Kidney (tissue), 14 donors: ENCODE data around the gene PCSK2. TPM values are rescaled to one million over a fixed set of nuclear protein-coding genes. Genes with fewer than 3 reads are reported as not detected.

Source experiments
- DNase-seq, 5 donors: peaks; one replicate each; pipeline ENCODE4 v3.0.0-alpha.2; 2013 to 2020
- FAIRE-seq: peaks from 2 replicates; lab custom pipeline; 2012; peaks lifted over from hg19 to GRCh38; lab: Jason Lieb, UNC
- H3K27ac ChIP-seq, 2 donors: one replicate each; pipeline ENCODE4 v1.7.0; 2013; ENCODE audit warnings: low read depth in 2 of 2, low read length in 2 of 2, inconsistent platforms in 1 of 2
- H3K27me3 ChIP-seq: one replicate; pipeline ENCODE4 v1.7.1; 2013; ENCODE audit warnings: low read length, inconsistent platforms; ENCODE audit not compliant: control insufficient read depth, insufficient read depth
- H3K36me3 ChIP-seq, 3 donors: one replicate each; pipeline versions ENCODE4 v1.7.0 to v1.7.1; 2013; ENCODE audit warnings: low read length in 3 of 3, control low read depth in 1 of 3, inconsistent platforms in 1 of 3; ENCODE audit not compliant: insufficient read depth in 3 of 3, control insufficient read depth in 2 of 3
- H3K4me1 ChIP-seq, 3 donors: one replicate each; pipeline versions ENCODE4 v1.7.0 to v1.7.1; 2013; ENCODE audit warnings: low read length in 3 of 3, inconsistent platforms in 1 of 3, low read depth in 1 of 3; ENCODE audit not compliant: control insufficient read depth in 2 of 3, insufficient read depth in 2 of 3
- H3K4me3 ChIP-seq, 3 donors: one replicate each; pipeline versions ENCODE4 v1.7.0 to v1.8.1; 2013; ENCODE audit warnings: low read length in 3 of 3, control low read depth in 1 of 3, inconsistent platforms in 1 of 3
- H3K9ac ChIP-seq, 3 donors: one replicate each; pipeline versions ENCODE4 v1.7.0 to v1.7.1; 2013; ENCODE audit warnings: low read length in 3 of 3, control low read depth in 1 of 3, inconsistent platforms in 1 of 3
- H3K9me3 ChIP-seq, 3 donors: one replicate each; pipeline versions ENCODE4 v1.7.0 to v1.7.1; 2013; ENCODE audit warnings: low read length in 3 of 3, control low read depth in 1 of 3, inconsistent platforms in 1 of 3; ENCODE audit not compliant: control insufficient read depth in 2 of 3, insufficient read depth in 1 of 3
- intact Hi-C: fragments of 100-400 bp; cut with DNase I; formaldehyde crosslinking; loops from one replicate; pipeline ENCODE4 v1.11.1; 2022
- polyA plus RNA-seq: library from polyadenylated mRNA; stranded (reverse); fragments of 350-450 nt; fragmentation: Illumina TruSeq; extraction: RNeasy Lipid Tissue Mini Kit (QIAGEN cat#74804); gene quantifications from one replicate; pipeline ENCODE4 v1.2.3, GENCODE V29; 2014; ENCODE audit warnings: low read depth, low replicate concordance; ENCODE audit not compliant: insufficient read depth
- total RNA-seq: library from RNA; stranded (reverse); fragmentation: NEBNext Ultra II Directional; extraction: Animal tissue kit (Norgen Biotek cat#: 25700); gene quantifications from one replicate; pipeline ENCODE4 v1.2.1, GENCODE V29; 2021
- TF ChIP-seq, protein P1 (sequence below): IDR thresholded peaks from 3 replicates; pipeline ENCODE4 v1.5.1; 2012; ENCODE audit warnings: mild to moderate bottlenecking, moderate library complexity, borderline replicate concordance; ENCODE audit not compliant: insufficient read depth; ENCODE audit errors: extremely low read depth
- donor health status: control.
- donor health status: control.
- donor health status: control.
- donor health status: control.
- donor health status: control.
- donor health status: DM: yes; HTN: yes; CAD: no.
- donor health status: Normal renal cell carcinoma (clear cell type).

The PCSK2 gene
- total and polyA plus RNA-seq, 2 donors from 2014 or later, result 0.22 to 0.54 TPM

GRCh38 chr20:17529586-17529985, 302.7 kb downstream of the PCSK2 start:
- no peaks in the 10 kb centered on the region for H3K9me3 ChIP-seq
- peaks cover 0 to 4% (median 0%) of the 10 kb centered on the region in 3 donors for H3K4me1 ChIP-seq
- TF ChIP-seq, protein P1, sequence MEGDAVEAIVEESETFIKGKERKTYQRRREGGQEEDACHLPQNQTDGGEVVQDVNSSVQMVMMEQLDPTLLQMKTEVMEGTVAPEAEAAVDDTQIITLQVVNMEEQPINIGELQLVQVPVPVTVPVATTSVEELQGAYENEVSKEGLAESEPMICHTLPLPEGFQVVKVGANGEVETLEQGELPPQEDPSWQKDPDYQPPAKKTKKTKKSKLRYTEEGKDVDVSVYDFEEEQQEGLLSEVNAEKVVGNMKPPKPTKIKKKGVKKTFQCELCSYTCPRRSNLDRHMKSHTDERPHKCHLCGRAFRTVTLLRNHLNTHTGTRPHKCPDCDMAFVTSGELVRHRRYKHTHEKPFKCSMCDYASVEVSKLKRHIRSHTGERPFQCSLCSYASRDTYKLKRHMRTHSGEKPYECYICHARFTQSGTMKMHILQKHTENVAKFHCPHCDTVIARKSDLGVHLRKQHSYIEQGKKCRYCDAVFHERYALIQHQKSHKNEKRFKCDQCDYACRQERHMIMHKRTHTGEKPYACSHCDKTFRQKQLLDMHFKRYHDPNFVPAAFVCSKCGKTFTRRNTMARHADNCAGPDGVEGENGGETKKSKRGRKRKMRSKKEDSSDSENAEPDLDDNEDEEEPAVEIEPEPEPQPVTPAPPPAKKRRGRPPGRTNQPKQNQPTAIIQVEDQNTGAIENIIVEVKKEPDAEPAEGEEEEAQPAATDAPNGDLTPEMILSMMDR, result no peak
- H3K27me3 ChIP-seq, result no peaks in the 10 kb centered on the region
- DNase-seq (no peak), FAIRE-seq (no peak)
- no peaks in the 10 kb centered on the region for H3K36me3 ChIP-seq
- no peak overlapping the region for H3K27ac ChIP-seq
- H3K4me3 ChIP-seq, result no peak overlapping the region
- intact Hi-C loops, result no loop called here
- H3K9ac ChIP-seq, result no peak overlapping the region

- Histone ChIP-seq H3K9me3 (no peaks in the 10 kb centered on the region), H3K4me1 (peaks cover 0 to 4% (median 0%) of the 10 kb centered on the region in 3 donors), H3K4me3 (no peak overlapping the region), H3K36me3 (no peaks in the 10 kb centered on the region), H3K27ac (no peak overlapping the region), H3K27me3 (no peaks in the 10 kb centered on the region), H3K9ac (no peak overlapping the region)
- DNase-seq, result no peak
- TF ChIP-seq, protein P1, result no peak
- intact Hi-C loops, result no loop called here
- no peak for FAIRE-seq
Observed at GRCh38 chr20:17530153-17530552, 303.3 kb downstream of the PCSK2 start.

- TF ChIP-seq, protein P1, result no peak
- Histone ChIP-seq H3K9ac (peak within 1 kb of the TSS; percentile 29 to 60 (median 43)), H3K27me3 (no peaks in the 10 kb centered on the region), H3K9me3 (no peaks in the 10 kb centered on the region), H3K36me3 (no peaks in the 10 kb centered on the region), H3K4me1 (peaks cover 0 to 2% (median 0%) of the 10 kb centered on the region in 3 donors), H3K4me3 (peak within 1 kb of the TSS; percentile 52 to 64 (median 52)), H3K27ac (peak within 1 kb of the TSS in 1 of 2 donors; percentile 14)
- intact Hi-C loops, result no loop called here
- DNase-seq, result peak; percentile 68 to 82 (median 80)
- FAIRE-seq, result no peak
Observed at GRCh38 chr20:17530716-17531664, 304.1 kb downstream of the PCSK2 start, which contains the start of gene BFSP1. Gene BFSP1 (minus strand): TSS chr20:17531379. CDS start chr20:17531329, 50 bp downstream.
